Ascending aorta (tissue), 2 donors: ENCODE data around the gene RFWD3. TPM values are rescaled to one million over a fixed set of nuclear protein-coding genes. Genes with fewer than 3 reads are reported as not detected.

Source experiments
- DNase-seq, 2 donors: peaks; one replicate each; pipeline ENCODE4 v3.0.0-alpha.2; 2019; ENCODE audit warnings: low spot score in 2 of 2
- H3K27ac ChIP-seq, 2 donors: fragments of 200-600 bp; sonication (generic); one replicate each; pipeline ENCODE4 v1.5.1; 2016 to 2017; ENCODE audit warnings: mild to moderate bottlenecking in 1 of 2
- H3K27me3 ChIP-seq: fragments of 200-600 bp; sonication (generic); one replicate; pipeline ENCODE4 v1.5.1; 2017
- H3K36me3 ChIP-seq, 2 donors: fragments of 200-600 bp; sonication (generic); one replicate each; pipeline ENCODE4 v1.5.1; 2016
- H3K4me1 ChIP-seq, 2 donors: fragments of 200-600 bp; sonication (generic); one replicate each; pipeline ENCODE4 v1.5.1; 2016 to 2017; ENCODE audit warnings: mild to moderate bottlenecking in 1 of 2
- H3K4me3 ChIP-seq, 2 donors: fragments of 200-600 bp; sonication (generic); one replicate each; pipeline ENCODE4 v1.5.1; 2016 to 2017; ENCODE audit warnings: mild to moderate bottlenecking in 1 of 2
- H3K9me3 ChIP-seq, 2 donors: fragments of 200-600 bp; sonication (generic); one replicate each; pipeline ENCODE4 v1.5.1; 2016
- CTCF ChIP-seq, 3 experiments: fragments of 200-600 bp in 2 of 3; fragments of 450-650 bp in 1 of 3; sonication (generic) in 2 of 3; IDR thresholded peaks; one replicate each; pipeline ENCODE4 v1.5.1; 2016 to 2019; ENCODE audit warnings: antibody characterized with exemption in 3 of 3, mild to moderate bottlenecking in 1 of 3, moderate library complexity in 1 of 3
- intact Hi-C: fragments of 100-400 bp; cut with DNase I; formaldehyde crosslinking; loops from one replicate; pipeline ENCODE4 v1.15.1; 2023
- total RNA-seq: library from RNA; depleted of rRNA; stranded (reverse); fragments of >200 nt; gene quantifications from one replicate; pipeline ENCODE4 v1.1.0, GENCODE V29; 2016

RFWD3 gene
- total RNA-seq, 1 donor from 2014 or later, result 54.6 TPM

GRCh38 chr16:74583926-74584666 lies 82.6 kb downstream of the RFWD3 start:
- no peaks in the 10 kb centered on the region for H3K4me1 ChIP-seq
- DNase-seq, result no peak
- TF ChIP-seq CTCF (IDR thresholded peaks at IDR 0.05), result no peak
- no peak overlapping the region for H3K27ac ChIP-seq
- no peak overlapping the region for H3K4me3 ChIP-seq
- intact Hi-C loops, result no loop called here
- no peaks in the 10 kb centered on the region for H3K27me3 ChIP-seq
- no peaks in the 10 kb centered on the region for H3K36me3 ChIP-seq
- no peaks in the 10 kb centered on the region for H3K9me3 ChIP-seq

- no peaks in the 10 kb centered on the region for H3K36me3 ChIP-seq
- no peak overlapping the region for H3K27ac ChIP-seq
- no peak for DNase-seq
- TF ChIP-seq CTCF (IDR thresholded peaks at IDR 0.05), result no peak
- no peak overlapping the region for H3K4me3 ChIP-seq
- intact Hi-C loops, result no loop called here
- H3K9me3 ChIP-seq, result no peaks in the 10 kb centered on the region
- no peaks in the 10 kb centered on the region for H3K27me3 ChIP-seq
- H3K4me1 ChIP-seq, result no peaks in the 10 kb centered on the region
These were observed 83.7 kb downstream of the RFWD3 start for GRCh38 chr16:74582970-74583369.

GRCh38 chr16:74580833-74581232 lies 85.8 kb downstream of the RFWD3 start:
- H3K4me1 ChIP-seq, result peaks cover 0 to 3% of the 10 kb centered on the region in 2 donors
- H3K36me3 ChIP-seq, result no peaks in the 10 kb centered on the region
- no peak for TF ChIP-seq CTCF (IDR thresholded peaks at IDR 0.05)
- H3K9me3 ChIP-seq, result no peaks in the 10 kb centered on the region
- H3K27ac ChIP-seq, result no peak overlapping the region
- intact Hi-C loops, result no loop called here
- H3K4me3 ChIP-seq, result no peak overlapping the region
- no peaks in the 10 kb centered on the region for H3K27me3 ChIP-seq
- DNase-seq, result no peak

GRCh38 chr16:74578838-74579237 lies 87.8 kb downstream of the RFWD3 start:
- intact Hi-C loops, result no loop called here
- no peak for TF ChIP-seq CTCF (IDR thresholded peaks at IDR 0.05)
- H3K4me3 ChIP-seq, result no peak overlapping the region

GRCh38 chr16:74578433-74578832 lies 88.2 kb downstream of the RFWD3 start:
- intact Hi-C loops, result no loop called here
- Histone ChIP-seq H3K36me3 (no peaks in the 10 kb centered on the region), H3K27ac (no peak overlapping the region), H3K4me1 (peaks cover 0 to 3% of the 10 kb centered on the region in 2 donors), H3K4me3 (no peak overlapping the region), H3K9me3 (no peaks in the 10 kb centered on the region), H3K27me3 (no peaks in the 10 kb centered on the region)
- TF ChIP-seq CTCF (IDR thresholded peaks at IDR 0.05), result no peak
- no peak for DNase-seq

More at GRCh38 chr16:74578838-74579237, 87.8 kb downstream of the RFWD3 start:
- H3K36me3 ChIP-seq, result no peaks in the 10 kb centered on the region
- H3K27me3 ChIP-seq, result no peaks in the 10 kb centered on the region
- no peaks in the 10 kb centered on the region for H3K9me3 ChIP-seq
- H3K4me1 ChIP-seq, result peaks cover 0 to 3% of the 10 kb centered on the region in 2 donors
- no peak for DNase-seq
- H3K27ac ChIP-seq, result no peak overlapping the region
